Stimulated activated CD4-positive, alpha-beta T cell treated with anti-CD3 and anti-CD28 coated beads, Interleukin-2, amount 100 ng/mL, for 4 hours (primary cell): ENCODE results near the gene PRIM2.
"Not testable (repeated sequence)": the region's sequence is repeated elsewhere in the genome, so short reads cannot be mapped to it uniquely, and the experiment has no call there.

Experiments
- DNase-seq: peaks from one replicate; pipeline ENCODE4 v3.0.0-alpha.2; 2020; ENCODE audit warnings: low read depth

Gene PRIM2

GRCh38 chr6:57317060-57317943 lies at the start of gene PRIM2:
PRIM2 (plus strand) TSS chr6:57317630; CDS start chr6:57318446, 816 bp downstream.
- peak; percentile 77 for DNase-seq

GRCh38 chr6:57268294-57268640 lies 49.2 kb upstream of the PRIM2 start:
- no peak for DNase-seq

GRCh38 chr6:57274113-57274824 lies 43.2 kb upstream of the PRIM2 start:
- not testable (repeated sequence) for DNase-seq

- DNase-seq: no peak
Measured at GRCh38 chr6:57275384-57275783, 42.0 kb upstream of the PRIM2 start.

- no peak for DNase-seq
Measured at GRCh38 chr6:57276946-57277345, 40.5 kb upstream of the PRIM2 start.

GRCh38 chr6:57278570-57278969 lies 38.9 kb upstream of the PRIM2 start:
- no peak for DNase-seq

- DNase-seq: no peak
Measured at GRCh38 chr6:57279013-57279412, 38.4 kb upstream of the PRIM2 start.

- DNase-seq: no peak
Measured at GRCh38 chr6:57283106-57283505, 34.3 kb upstream of the PRIM2 start.

GRCh38 chr6:57283911-57284455 lies 33.4 kb upstream of the PRIM2 start:
- no peak for DNase-seq

GRCh38 chr6:57288136-57288535 lies 29.3 kb upstream of the PRIM2 start:
- DNase-seq: not testable (repeated sequence)

- DNase-seq: not testable (repeated sequence)
Measured at GRCh38 chr6:57293472-57293871, 24.0 kb upstream of the PRIM2 start.

- DNase-seq: no peak
Measured at GRCh38 chr6:57294862-57295445, 22.5 kb upstream of the PRIM2 start.

- no peak for DNase-seq
Measured at GRCh38 chr6:57297505-57297904, 19.9 kb upstream of the PRIM2 start.

- DNase-seq: no peak
Measured at GRCh38 chr6:57298741-57299140, 18.7 kb upstream of the PRIM2 start.

- DNase-seq: no peak
Measured at GRCh38 chr6:57301757-57302156, 15.7 kb upstream of the PRIM2 start.

GRCh38 chr6:57302477-57302876 lies 15.0 kb upstream of the PRIM2 start:
- DNase-seq: no peak

GRCh38 chr6:57303931-57304681 lies 13.3 kb upstream of the PRIM2 start:
- DNase-seq: no peak

GRCh38 chr6:57305107-57305506 lies 12.3 kb upstream of the PRIM2 start:
- DNase-seq: no peak

GRCh38 chr6:57305761-57306160 lies 11.7 kb upstream of the PRIM2 start:
- no peak for DNase-seq

- DNase-seq: no peak
Measured at GRCh38 chr6:57306273-57306672, 11.2 kb upstream of the PRIM2 start.

GRCh38 chr6:57307850-57308249 lies 9.6 kb upstream of the PRIM2 start:
- no peak for DNase-seq

- not testable (repeated sequence) for DNase-seq
Measured at GRCh38 chr6:57308755-57309154, 8.7 kb upstream of the PRIM2 start.
